ENCODE results near the gene PRMT3. TPM values are rescaled to one million over a fixed set of nuclear protein-coding genes. Genes with fewer than 3 reads are reported as not detected.

Gene PRMT3
- total and polyA plus RNA-seq, 2 of the 13 experiments (the other 11 are each of a cell fraction or from before 2014, with no cell fraction given), result 9.1 to 27.7 TPM

- TF ChIP-seq, protein P1, sequence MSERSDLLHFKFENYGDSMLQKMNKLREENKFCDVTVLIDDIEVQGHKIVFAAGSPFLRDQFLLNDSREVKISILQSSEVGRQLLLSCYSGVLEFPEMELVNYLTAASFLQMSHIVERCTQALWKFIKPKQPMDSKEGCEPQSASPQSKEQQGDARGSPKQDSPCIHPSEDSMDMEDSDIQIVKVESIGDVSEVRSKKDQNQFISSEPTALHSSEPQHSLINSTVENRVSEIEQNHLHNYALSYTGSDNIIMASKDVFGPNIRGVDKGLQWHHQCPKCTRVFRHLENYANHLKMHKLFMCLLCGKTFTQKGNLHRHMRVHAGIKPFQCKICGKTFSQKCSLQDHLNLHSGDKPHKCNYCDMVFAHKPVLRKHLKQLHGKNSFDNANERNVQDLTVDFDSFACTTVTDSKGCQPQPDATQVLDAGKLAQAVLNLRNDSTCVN (CRISPR knock-in tag; IDR thresholded peaks at IDR 0.05; ENCODE audit: borderline replicate concordance), result no peak
- no peak for TF ChIP-seq UBTF (CRISPR knock-in tag; IDR thresholded peaks at IDR 0.05)
- peak; percentile 88 for TF ChIP-seq HNF1A (IDR thresholded peaks at IDR 0.05; ENCODE audit: low read depth)
- peak; percentile 86; the same call in 1 of the 2 replicates for TF ChIP-seq HNF1A (CRISPR knock-in tag; IDR thresholded peaks at IDR 0.05; ENCODE audit: borderline replicate concordance)
Observed at GRCh38 chr11:20355221-20356219, 32.0 kb upstream of the PRMT3 start (continued).
